HG03108 (cell line): Measurements from ENCODE around the gene ITGA8.
"Not testable (repeated sequence)": the region's sequence is repeated elsewhere in the genome, so short reads cannot be mapped to it uniquely, and the experiment has no call there.

Experiments
- ATAC-seq: cut with Tn5 transposase; IDR thresholded peaks from one replicate; pipeline ENCODE4 v1.9.1; 2021; ENCODE audit warnings: moderate library complexity; ENCODE audit not compliant: unreplicated experiment

The ITGA8 gene

GRCh38 chr10:15567952-15568351 is 151.8 kb downstream of the ITGA8 start:
- ATAC-seq, result no peak

GRCh38 chr10:15563246-15563645 is 156.5 kb downstream of the ITGA8 start:
- ATAC-seq, result no peak

- ATAC-seq, result no peak
Measured at GRCh38 chr10:15562578-15562977, 157.1 kb downstream of the ITGA8 start.

- ATAC-seq, result no peak
Measured at GRCh38 chr10:15562116-15562515, 157.6 kb downstream of the ITGA8 start.

- no peak for ATAC-seq
Measured at GRCh38 chr10:15558136-15558535, 161.6 kb downstream of the ITGA8 start.

- ATAC-seq, result not testable (repeated sequence)
Measured at GRCh38 chr10:15557168-15557567, 162.6 kb downstream of the ITGA8 start.

- no peak for ATAC-seq
Measured at GRCh38 chr10:15550950-15551349, 168.8 kb downstream of the ITGA8 start.

- ATAC-seq, result no peak
Measured at GRCh38 chr10:15548331-15548730, 171.4 kb downstream of the ITGA8 start.

GRCh38 chr10:15546606-15547005 is 173.1 kb downstream of the ITGA8 start:
- ATAC-seq, result no peak

- ATAC-seq, result no peak
Measured at GRCh38 chr10:15545884-15546283, 173.8 kb downstream of the ITGA8 start.

- no peak for ATAC-seq
Measured at GRCh38 chr10:15545266-15545665, 174.5 kb downstream of the ITGA8 start.

GRCh38 chr10:15543994-15544393 is 175.7 kb downstream of the ITGA8 start:
- no peak for ATAC-seq

GRCh38 chr10:15542817-15543216 is 176.9 kb downstream of the ITGA8 start:
- ATAC-seq, result no peak

GRCh38 chr10:15541376-15541775 is 178.3 kb downstream of the ITGA8 start:
- no peak for ATAC-seq

- ATAC-seq, result no peak
Measured at GRCh38 chr10:15540727-15541126, 179.0 kb downstream of the ITGA8 start.

GRCh38 chr10:15539262-15539661 is 180.5 kb downstream of the ITGA8 start:
- no peak for ATAC-seq

GRCh38 chr10:15534928-15535538 is 184.7 kb downstream of the ITGA8 start:
- not testable (repeated sequence) for ATAC-seq

GRCh38 chr10:15531927-15532722 is 187.6 kb downstream of the ITGA8 start:
- ATAC-seq, result no peak

GRCh38 chr10:15528859-15529239 is 190.9 kb downstream of the ITGA8 start:
- no peak for ATAC-seq

GRCh38 chr10:15526754-15527153 is 193.0 kb downstream of the ITGA8 start:
- ATAC-seq, result no peak

- ATAC-seq, result no peak
Measured at GRCh38 chr10:15521328-15521903, 198.3 kb downstream of the ITGA8 start.

- no peak for ATAC-seq
Measured at GRCh38 chr10:15518250-15518649, 201.5 kb downstream of the ITGA8 start.
